Nephron progenitor cell (in vitro differentiated cells): Measurements from ENCODE around the gene MYO7B.

ENCODE experiments used
- DNase-seq: peaks from one replicate; pipeline ENCODE4 v3.0.0; 2021
- H3K27ac Mint-ChIP-seq: 2 replicates; pipeline ENCODE4 v1.8.0; 2021; ENCODE audit warnings: mild to moderate bottlenecking, moderate library complexity, mixed read lengths
- H3K27me3 Mint-ChIP-seq: 2 replicates; pipeline ENCODE4 v1.8.0; 2021; ENCODE audit warnings: mild to moderate bottlenecking, low read depth, mixed read lengths; ENCODE audit not compliant: poor library complexity
- H3K36me3 Mint-ChIP-seq: 2 replicates; pipeline ENCODE4 v1.8.0; 2021; ENCODE audit warnings: low read depth, mixed read lengths
- H3K4me1 Mint-ChIP-seq: 2 replicates; pipeline ENCODE4 v1.8.0; 2021; ENCODE audit warnings: mixed read lengths
- H3K4me3 Mint-ChIP-seq: 2 replicates; pipeline ENCODE4 v1.8.0; 2021; ENCODE audit warnings: mild to moderate bottlenecking, moderate library complexity, mixed read lengths
- H3K9me3 Mint-ChIP-seq: 2 replicates; pipeline ENCODE4 v1.8.0; 2021; ENCODE audit warnings: mild to moderate bottlenecking, moderate library complexity, mixed read lengths
- TF ChIP-seq, protein P1 (sequence below): fragments of 200-600 bp; sonication (generic); IDR thresholded peaks from 2 replicates; pipeline ENCODE4 v1.5.0; 2021; ENCODE audit warnings: antibody characterized with exemption

The MYO7B gene

GRCh38 chr2:127664065-127664894, 128.8 kb downstream of the MYO7B start:
- Mint-ChIP-seq H3K4me1 (peaks cover 32% of the 10 kb centered on the region), H3K4me3 (peak overlapping the region; percentile 30), H3K36me3 (no peaks in the 10 kb centered on the region), H3K27ac (no peak overlapping the region), H3K27me3 (peaks cover 72% of the 10 kb centered on the region), H3K9me3 (peaks cover 6% of the 10 kb centered on the region)
- TF ChIP-seq, protein P1, sequence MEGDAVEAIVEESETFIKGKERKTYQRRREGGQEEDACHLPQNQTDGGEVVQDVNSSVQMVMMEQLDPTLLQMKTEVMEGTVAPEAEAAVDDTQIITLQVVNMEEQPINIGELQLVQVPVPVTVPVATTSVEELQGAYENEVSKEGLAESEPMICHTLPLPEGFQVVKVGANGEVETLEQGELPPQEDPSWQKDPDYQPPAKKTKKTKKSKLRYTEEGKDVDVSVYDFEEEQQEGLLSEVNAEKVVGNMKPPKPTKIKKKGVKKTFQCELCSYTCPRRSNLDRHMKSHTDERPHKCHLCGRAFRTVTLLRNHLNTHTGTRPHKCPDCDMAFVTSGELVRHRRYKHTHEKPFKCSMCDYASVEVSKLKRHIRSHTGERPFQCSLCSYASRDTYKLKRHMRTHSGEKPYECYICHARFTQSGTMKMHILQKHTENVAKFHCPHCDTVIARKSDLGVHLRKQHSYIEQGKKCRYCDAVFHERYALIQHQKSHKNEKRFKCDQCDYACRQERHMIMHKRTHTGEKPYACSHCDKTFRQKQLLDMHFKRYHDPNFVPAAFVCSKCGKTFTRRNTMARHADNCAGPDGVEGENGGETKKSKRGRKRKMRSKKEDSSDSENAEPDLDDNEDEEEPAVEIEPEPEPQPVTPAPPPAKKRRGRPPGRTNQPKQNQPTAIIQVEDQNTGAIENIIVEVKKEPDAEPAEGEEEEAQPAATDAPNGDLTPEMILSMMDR: no peak
- peak; percentile 79 for DNase-seq

- DNase-seq: no peak
- Mint-ChIP-seq H3K27ac (no peak overlapping the region), H3K36me3 (no peaks in the 10 kb centered on the region), H3K4me1 (peaks cover 32% of the 10 kb centered on the region), H3K4me3 (no peak overlapping the region), H3K27me3 (peaks cover 78% of the 10 kb centered on the region), H3K9me3 (peaks cover 6% of the 10 kb centered on the region)
- TF ChIP-seq, protein P1: no peak
These were observed 129.4 kb downstream of the MYO7B start for GRCh38 chr2:127664895-127665225.

DNA sequence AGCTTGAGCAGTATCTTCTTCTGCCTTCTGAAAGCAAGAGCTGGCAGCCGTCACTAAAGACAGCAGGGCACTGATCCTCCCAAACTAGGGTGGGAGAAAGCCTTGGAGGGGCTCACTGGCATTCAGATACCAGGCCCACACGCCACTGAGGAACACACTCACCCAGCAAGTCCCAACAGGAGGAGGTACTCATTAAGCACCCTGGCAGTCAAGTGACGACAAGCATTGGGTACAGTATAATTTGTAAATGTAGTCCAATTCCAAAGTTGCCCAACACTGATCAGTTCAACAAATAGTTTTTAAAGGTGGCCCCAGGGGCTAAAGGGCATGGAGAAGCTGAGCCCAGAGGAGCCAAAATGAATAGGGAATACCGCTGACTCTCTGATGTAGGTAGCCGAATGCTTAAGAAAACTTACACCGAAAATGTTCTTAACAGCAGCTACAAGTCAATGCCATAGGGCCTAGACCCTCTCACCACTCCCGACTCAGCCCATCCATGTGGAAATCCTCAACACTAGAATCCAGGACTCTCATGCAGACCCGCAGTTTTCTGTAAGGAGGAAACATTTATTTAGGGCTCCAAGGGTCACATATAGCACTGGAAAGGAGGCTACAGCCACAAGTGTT, 129.9 kb downstream of the MYO7B start:
- no peaks in the 10 kb centered on the region for H3K36me3 Mint-ChIP-seq
- H3K4me3 Mint-ChIP-seq: no peak overlapping the region
- H3K27ac Mint-ChIP-seq: no peak overlapping the region
- TF ChIP-seq, protein P1: no peak
- H3K27me3 Mint-ChIP-seq: peaks cover 81% of the 10 kb centered on the region
- peaks cover 6% of the 10 kb centered on the region for H3K9me3 Mint-ChIP-seq
- H3K4me1 Mint-ChIP-seq: peaks cover 32% of the 10 kb centered on the region
- no peak for DNase-seq

DNA sequence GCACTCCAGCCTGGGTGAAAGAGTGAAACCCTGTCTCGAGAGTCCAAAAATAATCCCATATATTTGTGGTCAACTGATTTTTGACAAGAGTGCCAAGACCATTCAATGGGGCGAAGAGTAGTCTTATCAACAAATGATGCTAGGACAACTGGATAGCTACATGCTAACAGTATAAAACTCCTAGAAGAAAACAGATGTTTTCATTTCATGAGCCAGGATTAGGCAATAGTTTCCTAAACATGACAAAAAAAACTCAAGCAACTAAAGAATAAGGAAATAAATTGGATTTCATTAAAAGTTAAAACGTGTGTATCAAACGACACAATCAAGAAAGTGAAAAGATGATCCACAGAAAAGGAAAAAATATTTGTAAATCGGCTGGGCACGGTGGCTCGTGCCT, 133.6 kb downstream of the MYO7B start:
- no peak for DNase-seq
- H3K4me3 Mint-ChIP-seq: no peak overlapping the region
- H3K27me3 Mint-ChIP-seq: peaks cover 94% of the 10 kb centered on the region
- peaks cover 6% of the 10 kb centered on the region for H3K9me3 Mint-ChIP-seq
- H3K36me3 Mint-ChIP-seq: no peaks in the 10 kb centered on the region
- TF ChIP-seq, protein P1: no peak
- peaks cover 6% of the 10 kb centered on the region for H3K4me1 Mint-ChIP-seq
- H3K27ac Mint-ChIP-seq: no peak overlapping the region

- Mint-ChIP-seq H3K4me3 (no peak overlapping the region), H3K9me3 (peaks cover 6% of the 10 kb centered on the region), H3K4me1 (peaks cover 5% of the 10 kb centered on the region), H3K27me3 (peaks cover 92% of the 10 kb centered on the region), H3K27ac (no peak overlapping the region), H3K36me3 (no peaks in the 10 kb centered on the region)
- TF ChIP-seq, protein P1: no peak
- no peak for DNase-seq
These were observed 134.8 kb downstream of the MYO7B start for GRCh38 chr2:127670055-127670956.
